ENCODE results near the gene DEFB129.

DNA sequence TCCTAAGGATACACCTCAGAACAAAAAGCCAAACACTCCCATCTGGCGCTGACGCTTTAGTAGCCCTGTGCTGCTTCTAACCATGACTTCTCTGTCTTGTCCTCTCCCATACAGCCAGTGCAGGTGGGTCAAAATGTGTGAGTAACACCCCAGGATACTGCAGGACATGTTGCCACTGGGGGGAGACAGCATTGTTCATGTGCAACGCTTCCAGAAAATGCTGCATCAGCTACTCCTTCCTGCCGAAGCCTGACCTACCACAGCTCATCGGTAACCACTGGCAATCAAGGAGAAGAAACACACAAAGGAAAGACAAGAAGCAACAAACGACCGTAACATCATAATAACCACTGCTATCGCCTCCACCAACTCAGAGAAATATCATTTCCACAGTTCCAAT lies 31.9 kb downstream of the DEFB129 start:
- TF ChIP-seq TAF1 (IDR thresholded peaks at IDR 0.05; ENCODE audit: low read depth) (no peak), EZH2 (IDR thresholded peaks at IDR 0.05; ENCODE audit: borderline replicate concordance, insufficient read depth, low read length, poor library complexity, severe bottlenecking) (no peak)
